Measurements from ENCODE around the gene PPP1R16B.

DNA sequence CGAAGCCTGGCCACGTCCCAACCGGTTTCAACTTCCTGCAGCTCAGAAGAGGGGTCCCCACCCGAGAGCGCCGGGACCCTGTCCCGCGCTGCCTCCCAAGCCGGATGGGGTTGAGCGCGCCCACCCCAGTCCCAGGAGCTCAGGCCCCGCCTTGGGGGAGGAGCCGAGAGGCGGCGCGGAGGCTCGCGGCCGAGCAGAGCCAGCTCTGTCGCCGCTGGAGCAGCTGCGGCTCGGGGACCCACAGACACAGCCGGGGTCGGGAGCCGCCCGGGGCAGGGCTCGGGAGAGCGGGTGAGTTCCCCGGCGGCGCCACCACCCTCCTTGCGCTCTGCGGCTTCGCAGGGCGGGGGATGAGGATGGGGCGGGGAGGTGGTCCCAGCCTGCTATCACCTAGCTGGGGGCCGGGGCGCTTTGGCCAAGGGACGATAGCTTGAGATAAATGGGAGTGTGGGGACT lies at the start of gene PPP1R16B:
- TF ChIP-seq, protein P1, sequence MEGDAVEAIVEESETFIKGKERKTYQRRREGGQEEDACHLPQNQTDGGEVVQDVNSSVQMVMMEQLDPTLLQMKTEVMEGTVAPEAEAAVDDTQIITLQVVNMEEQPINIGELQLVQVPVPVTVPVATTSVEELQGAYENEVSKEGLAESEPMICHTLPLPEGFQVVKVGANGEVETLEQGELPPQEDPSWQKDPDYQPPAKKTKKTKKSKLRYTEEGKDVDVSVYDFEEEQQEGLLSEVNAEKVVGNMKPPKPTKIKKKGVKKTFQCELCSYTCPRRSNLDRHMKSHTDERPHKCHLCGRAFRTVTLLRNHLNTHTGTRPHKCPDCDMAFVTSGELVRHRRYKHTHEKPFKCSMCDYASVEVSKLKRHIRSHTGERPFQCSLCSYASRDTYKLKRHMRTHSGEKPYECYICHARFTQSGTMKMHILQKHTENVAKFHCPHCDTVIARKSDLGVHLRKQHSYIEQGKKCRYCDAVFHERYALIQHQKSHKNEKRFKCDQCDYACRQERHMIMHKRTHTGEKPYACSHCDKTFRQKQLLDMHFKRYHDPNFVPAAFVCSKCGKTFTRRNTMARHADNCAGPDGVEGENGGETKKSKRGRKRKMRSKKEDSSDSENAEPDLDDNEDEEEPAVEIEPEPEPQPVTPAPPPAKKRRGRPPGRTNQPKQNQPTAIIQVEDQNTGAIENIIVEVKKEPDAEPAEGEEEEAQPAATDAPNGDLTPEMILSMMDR (IDR thresholded peaks at IDR 0.05): no peak
- peak in 1 of 2 donors; percentile 59 for TF ChIP-seq POLR2A (IDR thresholded peaks at IDR 0.05)

All from heart left ventricle (tissue), 13 donors.